Measurements from ENCODE around the gene GPR151. TPM values are rescaled to one million over a fixed set of nuclear protein-coding genes. Genes with fewer than 3 reads are reported as not detected.

The GPR151 gene
- polyA plus RNA-seq, 3 donors from 2014 or later = not detected

Other genes starting within 250 kb of the GPR151 start
- gene POU4F3, start 177.4 kb downstream of the GPR151 start, polyA plus RNA-seq = not detected
- gene TCERG1, start 68.9 kb downstream of the GPR151 start, polyA plus RNA-seq = 10 to 100 TPM; 14.9 to 45.0 (median 21.2) TPM